HUES48 (cell line): ENCODE measurements around the gene PGM5.

ENCODE experiments used
- H3K27ac ChIP-seq: one replicate; pipeline ENCODE4 v1.7.0; 2013; ENCODE audit warnings: low read depth, low read length, inconsistent platforms
- H3K27me3 ChIP-seq: 2 replicates; pipeline ENCODE4 v1.6.1; 2013; ENCODE audit warnings: mild to moderate bottlenecking, low read length; ENCODE audit not compliant: control insufficient read depth, insufficient read depth
- H3K36me3 ChIP-seq: 2 replicates; pipeline ENCODE4 v1.6.1; 2013; ENCODE audit warnings: low read length; ENCODE audit not compliant: control insufficient read depth, insufficient read depth
- H3K4me1 ChIP-seq: 2 replicates; pipeline ENCODE4 v1.6.1; 2013; ENCODE audit warnings: mild to moderate bottlenecking, low read length; ENCODE audit not compliant: control insufficient read depth, insufficient read depth
- H3K4me3 ChIP-seq: 2 replicates; pipeline ENCODE4 v1.5.1; 2013; ENCODE audit warnings: mild to moderate bottlenecking, low read depth, low read length
- H3K9ac ChIP-seq: 2 replicates; pipeline ENCODE4 v1.6.1; 2013; ENCODE audit warnings: mild to moderate bottlenecking, low read depth, low read length, moderate library complexity
- H3K9me3 ChIP-seq: 2 replicates; pipeline ENCODE4 v1.6.1; 2013; ENCODE audit warnings: low read length; ENCODE audit not compliant: control insufficient read depth, insufficient read depth

Gene PGM5

DNA sequence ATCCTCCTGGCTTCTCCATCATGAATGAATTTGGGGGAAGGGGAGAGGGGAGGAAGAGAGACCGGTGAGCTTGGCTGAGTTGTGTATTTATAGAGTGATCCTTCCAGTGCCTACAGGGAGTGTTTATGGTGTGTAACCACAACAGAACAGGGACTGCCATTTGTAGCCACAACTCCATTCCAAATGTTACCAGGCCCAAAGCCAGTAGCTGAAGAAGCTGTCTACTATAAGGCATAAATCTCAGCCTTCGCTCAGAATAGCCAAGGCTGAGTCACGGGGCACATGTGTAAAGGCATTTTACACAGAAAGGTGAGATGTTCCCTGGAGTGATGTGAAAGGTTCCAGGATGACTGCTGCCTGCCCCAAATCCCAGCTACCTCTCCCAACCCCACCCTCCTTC is 181.8 kb downstream of the PGM5 start:
- no peak overlapping the region for H3K9ac ChIP-seq
- no peak overlapping the region for H3K27ac ChIP-seq
- H3K36me3 ChIP-seq: no peaks in the 10 kb centered on the region
- no peaks in the 10 kb centered on the region for H3K4me1 ChIP-seq
- no peaks in the 10 kb centered on the region for H3K9me3 ChIP-seq
- H3K27me3 ChIP-seq: peaks cover 82% of the 10 kb centered on the region
- H3K4me3 ChIP-seq: no peak overlapping the region

DNA sequence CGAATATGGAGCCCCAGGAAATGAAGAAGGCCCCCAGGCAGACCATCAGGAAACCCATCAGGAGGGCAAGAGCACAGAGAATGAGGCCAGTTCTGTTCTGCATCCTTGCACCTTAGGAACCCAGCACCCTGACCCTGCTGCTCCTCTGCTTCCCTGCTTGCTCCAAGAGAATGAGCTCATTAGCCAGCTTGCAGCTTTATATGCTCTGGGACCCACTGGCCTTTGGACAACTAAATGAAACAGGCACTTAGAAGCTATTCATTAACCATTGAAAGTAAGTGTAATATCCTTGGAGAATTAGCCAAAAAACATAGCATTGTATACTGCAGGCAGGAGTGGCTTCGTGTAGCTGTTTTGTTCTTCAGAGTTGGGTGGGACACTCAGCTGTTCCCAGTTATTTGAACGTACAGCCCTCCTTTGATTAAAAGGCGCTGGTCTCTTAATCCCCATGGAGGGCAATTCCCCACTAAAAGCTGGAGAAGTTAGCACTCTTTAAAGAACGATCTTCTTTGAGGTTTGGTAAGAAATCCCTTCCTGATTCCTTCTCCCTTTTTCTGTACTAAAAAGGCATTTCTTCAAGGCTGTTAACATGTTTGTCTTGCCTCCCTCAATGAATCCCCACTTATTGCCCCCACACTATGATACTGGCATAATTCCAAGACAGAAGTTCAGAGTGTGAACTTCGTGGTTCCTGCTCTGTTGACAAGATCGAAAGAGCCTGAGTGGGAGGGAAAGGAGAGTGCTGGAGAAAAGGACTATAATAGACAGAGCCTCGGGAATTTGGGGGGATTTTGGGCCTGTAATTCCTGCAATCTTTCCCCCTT is 184.5 kb downstream of the PGM5 start, which contains the start of gene TMEM252:
TSS of gene TMEM252 (minus strand) at position 172 of the 824 bp plus-strand sequence. CDS start at position 103, 69 bp downstream.
- no peak within 1 kb of the TSS for H3K4me3 ChIP-seq
- H3K36me3 ChIP-seq: no peaks in the 10 kb centered on the region
- no peaks in the 10 kb centered on the region for H3K9me3 ChIP-seq
- no peak within 1 kb of the TSS for H3K27ac ChIP-seq
- peaks cover 80% of the 10 kb centered on the region for H3K27me3 ChIP-seq
- H3K4me1 ChIP-seq: no peaks in the 10 kb centered on the region
- no peak within 1 kb of the TSS for H3K9ac ChIP-seq

DNA sequence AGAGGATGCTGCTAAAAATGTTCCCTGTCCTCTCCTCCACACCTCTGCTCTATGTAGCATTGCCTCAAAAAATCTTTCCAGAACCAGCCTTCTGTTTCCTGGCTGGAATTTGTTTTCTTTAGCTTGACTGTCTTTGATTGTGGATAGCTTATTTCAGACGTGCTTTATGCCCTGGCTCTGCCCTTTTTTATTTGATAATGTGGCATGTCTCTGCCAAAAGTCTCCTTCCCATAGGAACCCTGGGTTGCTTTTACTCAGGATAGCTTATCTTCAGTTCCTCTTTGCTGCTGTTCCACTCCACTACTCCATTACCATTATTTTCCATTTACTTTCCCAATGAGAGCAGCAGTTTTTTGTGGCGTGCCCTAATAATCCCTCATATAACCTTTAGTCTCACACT is 185.2 kb downstream of the PGM5 start:
- Histone ChIP-seq H3K36me3 (no peaks in the 10 kb centered on the region), H3K4me3 (no peak overlapping the region), H3K9ac (no peak overlapping the region), H3K27me3 (peaks cover 78% of the 10 kb centered on the region), H3K27ac (no peak overlapping the region), H3K4me1 (no peaks in the 10 kb centered on the region), H3K9me3 (no peaks in the 10 kb centered on the region)

DNA sequence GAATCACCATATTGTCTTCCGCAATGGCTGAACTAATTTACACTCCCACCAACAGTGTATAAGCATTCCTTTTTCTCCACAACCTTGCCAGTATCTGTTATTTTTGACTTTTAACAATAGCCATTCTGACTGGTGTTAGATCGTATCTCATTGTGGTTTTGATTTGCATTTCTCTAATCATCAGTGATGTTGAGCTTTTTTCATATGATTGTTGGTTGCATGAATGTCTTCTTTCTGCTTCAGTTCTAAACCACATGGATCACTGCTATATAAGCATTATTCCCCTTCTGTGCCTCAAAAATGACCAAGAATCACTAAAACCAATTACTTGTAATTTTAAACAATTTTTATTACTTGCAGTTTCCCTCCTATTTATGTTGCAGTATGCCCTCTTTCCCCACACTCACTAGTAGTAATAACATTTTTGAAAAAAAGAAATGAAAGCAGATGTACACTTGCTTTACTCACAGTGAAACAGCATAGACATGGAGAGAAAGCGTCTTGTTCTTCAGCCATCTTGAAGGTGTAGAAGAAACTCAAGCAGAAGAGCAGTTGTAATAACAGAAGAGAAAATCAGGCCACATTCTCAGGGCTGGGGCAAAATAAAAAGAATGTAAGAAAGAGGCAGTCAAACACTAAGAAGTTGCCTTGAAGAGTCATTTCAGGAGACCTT is 188.8 kb downstream of the PGM5 start:
- Histone ChIP-seq H3K9me3 (no peaks in the 10 kb centered on the region), H3K4me1 (no peaks in the 10 kb centered on the region), H3K4me3 (no peak overlapping the region), H3K9ac (no peak overlapping the region), H3K27me3 (peaks cover 52% of the 10 kb centered on the region), H3K36me3 (no peaks in the 10 kb centered on the region), H3K27ac (no peak overlapping the region)

DNA sequence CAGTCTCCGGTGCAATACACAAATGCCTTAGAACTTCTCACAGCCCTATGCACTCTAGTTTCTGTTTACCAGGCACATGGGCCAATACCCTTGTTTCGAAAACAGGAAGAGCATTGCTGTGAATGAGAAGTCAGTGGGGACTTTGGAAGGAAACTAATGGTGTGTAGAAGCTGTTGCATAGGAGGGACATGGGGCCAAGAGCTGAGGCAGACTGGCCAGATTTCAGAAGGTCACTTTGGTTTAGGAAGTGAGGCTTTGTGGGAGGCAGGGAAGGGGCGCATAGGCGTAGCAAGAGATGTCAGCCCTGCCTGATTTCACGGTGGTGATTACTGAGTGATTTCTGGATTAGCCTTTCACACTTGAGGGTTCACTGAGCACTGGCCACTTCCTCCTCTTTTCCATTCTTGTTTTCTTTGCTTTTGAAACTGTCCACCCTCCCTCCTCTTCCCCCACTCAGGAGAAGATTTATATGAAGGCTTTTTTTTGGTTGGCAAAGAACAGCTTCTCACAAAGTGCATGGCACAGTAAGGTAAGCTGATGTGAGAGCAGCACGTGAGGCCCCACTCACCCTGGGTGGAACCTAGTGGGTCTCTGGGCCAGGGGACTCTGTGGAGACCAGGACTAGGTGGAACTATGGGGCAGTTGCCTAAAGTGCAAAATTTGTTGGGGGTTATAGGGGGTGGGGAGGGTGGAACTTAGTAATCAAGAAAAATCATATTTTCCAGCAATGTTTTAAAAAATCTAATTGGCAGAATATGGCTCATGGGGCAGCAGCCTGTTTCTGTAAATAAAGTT is 190.4 kb downstream of the PGM5 start:
- no peak overlapping the region for H3K9ac ChIP-seq
- no peak overlapping the region for H3K4me3 ChIP-seq
- H3K36me3 ChIP-seq: no peaks in the 10 kb centered on the region
- H3K27ac ChIP-seq: no peak overlapping the region
- no peaks in the 10 kb centered on the region for H3K9me3 ChIP-seq
- H3K27me3 ChIP-seq: peaks cover 36% of the 10 kb centered on the region
- H3K4me1 ChIP-seq: no peaks in the 10 kb centered on the region

DNA sequence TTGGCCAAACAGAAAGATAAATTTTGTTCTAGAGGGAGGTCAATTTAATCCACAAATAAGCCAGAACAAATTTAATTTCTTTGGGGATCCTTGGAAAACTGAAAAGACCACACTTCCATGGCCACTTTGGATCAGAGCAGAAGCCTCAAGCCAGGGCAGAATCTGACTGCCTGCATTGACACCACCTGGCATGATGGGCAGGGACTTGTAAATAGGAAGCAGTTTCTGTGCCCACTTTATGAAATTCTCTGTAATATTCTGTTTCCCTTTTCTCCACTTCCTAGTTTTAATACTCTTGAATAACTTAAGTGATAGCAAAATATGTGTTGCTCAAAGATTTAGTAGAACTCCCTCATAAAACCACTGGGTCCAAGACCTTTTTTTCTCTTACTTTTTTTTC is 191.0 kb downstream of the PGM5 start:
- no peaks in the 10 kb centered on the region for H3K9me3 ChIP-seq
- no peak overlapping the region for H3K9ac ChIP-seq
- peaks cover 30% of the 10 kb centered on the region for H3K27me3 ChIP-seq
- H3K4me3 ChIP-seq: no peak overlapping the region
- H3K4me1 ChIP-seq: no peaks in the 10 kb centered on the region
- H3K27ac ChIP-seq: no peak overlapping the region
- H3K36me3 ChIP-seq: no peaks in the 10 kb centered on the region

DNA sequence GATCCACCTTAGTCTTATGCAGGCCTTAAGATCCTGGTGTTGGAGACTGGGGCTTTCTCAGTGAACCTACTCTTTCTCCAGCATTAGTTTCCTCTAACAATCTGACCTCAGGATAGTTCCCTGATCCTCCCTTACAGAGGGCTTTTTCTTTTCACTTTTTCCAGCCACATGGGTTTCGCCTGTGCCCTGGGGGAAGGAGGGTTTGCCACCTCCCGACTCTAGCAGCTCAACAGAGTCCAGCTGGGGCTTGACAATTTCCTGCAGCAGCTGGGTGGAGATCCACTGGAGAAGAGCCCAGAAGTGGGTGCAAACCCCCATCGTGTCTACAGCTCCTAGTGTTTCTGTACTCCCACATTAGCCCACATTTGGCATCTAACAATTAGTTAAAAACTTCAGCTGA is 191.8 kb downstream of the PGM5 start:
- H3K36me3 ChIP-seq: no peaks in the 10 kb centered on the region
- H3K27ac ChIP-seq: no peak overlapping the region
- no peak overlapping the region for H3K4me3 ChIP-seq
- peaks cover 28% of the 10 kb centered on the region for H3K27me3 ChIP-seq
- no peaks in the 10 kb centered on the region for H3K9me3 ChIP-seq
- H3K4me1 ChIP-seq: no peaks in the 10 kb centered on the region
- H3K9ac ChIP-seq: no peak overlapping the region

DNA sequence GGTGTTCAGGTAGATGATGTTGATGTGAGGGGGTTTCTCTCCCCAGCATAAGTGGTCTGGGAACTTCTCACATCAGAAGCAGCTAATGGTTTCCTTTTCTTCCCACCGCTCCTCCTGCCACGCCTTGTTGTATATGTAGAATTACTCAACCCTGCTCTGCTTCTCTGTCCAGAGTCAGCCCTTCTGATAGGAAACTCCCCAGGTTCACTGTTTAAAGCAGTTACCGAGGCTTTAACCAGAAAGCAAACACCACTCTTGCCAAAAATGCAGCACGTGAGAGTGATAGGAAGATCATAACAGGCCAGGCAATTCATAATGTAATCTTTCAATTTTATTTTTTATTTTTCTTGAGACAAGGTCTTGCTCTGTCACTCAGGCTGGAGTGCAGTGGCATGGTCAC is 194.8 kb downstream of the PGM5 start:
- Histone ChIP-seq H3K4me3 (no peak overlapping the region), H3K9me3 (no peaks in the 10 kb centered on the region), H3K27ac (no peak overlapping the region), H3K9ac (no peak overlapping the region), H3K4me1 (no peaks in the 10 kb centered on the region), H3K36me3 (no peaks in the 10 kb centered on the region), H3K27me3 (peaks cover 15% of the 10 kb centered on the region)

DNA sequence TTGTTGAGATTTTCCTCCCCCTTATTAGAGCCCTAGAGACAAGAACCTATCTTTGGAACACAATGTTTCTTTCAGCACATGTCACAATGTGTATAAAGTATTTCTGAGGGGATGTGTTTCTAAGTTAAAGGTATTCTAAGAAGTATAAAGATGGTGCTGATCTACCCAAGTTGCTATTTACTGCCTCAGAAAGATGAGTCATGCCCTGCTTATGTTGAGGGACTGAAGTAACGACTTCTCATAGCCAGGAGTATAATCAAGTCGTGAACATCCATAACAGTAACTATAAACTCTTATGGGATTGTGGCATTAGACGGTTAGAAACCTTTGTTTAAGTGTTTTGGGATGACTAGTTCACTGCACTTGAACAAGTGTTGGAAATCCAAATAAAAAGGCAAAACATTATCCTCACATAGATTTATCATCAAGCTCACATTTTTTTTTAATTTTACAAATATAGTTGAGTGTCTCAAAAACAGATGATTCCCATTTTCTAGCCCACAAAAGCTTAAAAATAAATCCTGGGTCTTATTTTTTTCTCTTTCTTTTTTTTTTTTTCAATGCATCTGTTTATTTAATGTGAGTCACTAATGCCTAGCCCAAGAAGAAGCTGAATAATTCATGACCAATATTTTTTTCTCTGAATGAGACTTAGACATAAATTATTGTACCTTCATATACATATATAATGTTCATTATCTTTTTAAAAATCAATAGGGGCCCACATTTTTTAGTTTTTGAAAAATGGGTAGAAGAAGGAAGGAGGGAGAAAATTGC is 196.5 kb downstream of the PGM5 start:
- H3K4me1 ChIP-seq: no peaks in the 10 kb centered on the region
- no peaks in the 10 kb centered on the region for H3K36me3 ChIP-seq
- no peak overlapping the region for H3K9ac ChIP-seq
- no peak overlapping the region for H3K27ac ChIP-seq
- peaks cover 24% of the 10 kb centered on the region for H3K27me3 ChIP-seq
- no peaks in the 10 kb centered on the region for H3K9me3 ChIP-seq
- H3K4me3 ChIP-seq: no peak overlapping the region

DNA sequence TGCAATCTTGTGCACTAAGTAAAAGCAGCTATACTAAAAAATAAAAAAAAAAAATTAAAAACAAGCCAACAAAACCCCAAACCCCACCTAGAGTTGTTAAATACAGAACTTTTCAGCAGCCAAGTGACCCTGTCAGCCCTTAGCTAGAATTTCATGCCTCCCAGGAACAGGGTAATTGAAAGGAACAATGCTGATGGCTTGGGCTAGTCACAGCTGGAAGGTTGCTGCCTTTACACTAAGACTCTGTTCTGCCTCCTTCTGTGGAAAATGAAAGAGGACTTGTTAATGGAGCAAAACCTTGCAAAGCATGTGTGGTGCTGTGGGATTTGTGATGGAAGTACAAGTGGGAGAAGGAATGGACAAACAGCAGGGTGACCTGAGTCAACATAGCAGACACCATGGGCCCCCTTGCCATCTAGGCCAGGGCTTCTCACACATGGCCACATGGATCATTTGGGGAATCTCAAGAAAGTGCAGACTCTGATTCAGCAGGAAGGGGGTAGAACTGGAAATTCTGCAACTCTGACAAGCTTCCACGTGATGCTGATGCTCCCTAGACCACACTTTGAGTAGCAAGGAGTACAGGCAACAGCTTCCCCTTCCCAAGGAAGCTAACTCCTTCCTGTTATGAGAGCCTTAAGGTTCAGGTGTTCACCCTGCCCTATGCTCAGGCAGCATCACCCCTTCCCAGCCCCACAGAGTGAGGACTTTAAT is 199.2 kb downstream of the PGM5 start:
- Histone ChIP-seq H3K36me3 (no peaks in the 10 kb centered on the region), H3K4me3 (no peak overlapping the region), H3K27me3 (peaks cover 42% of the 10 kb centered on the region), H3K27ac (no peak overlapping the region), H3K4me1 (peaks cover 5% of the 10 kb centered on the region), H3K9me3 (no peaks in the 10 kb centered on the region), H3K9ac (no peak overlapping the region)
